Type B pancreatic cell (in vitro differentiated cells): ENCODE measurements around the gene FCN2. TPM values are rescaled to one million over a fixed set of nuclear protein-coding genes. Genes with fewer than 3 reads are reported as not detected.

ENCODE experiments used
- DNase-seq: peaks from one replicate; pipeline ENCODE4 v3.0.0; 2021; ENCODE audit warnings: mixed read lengths; ENCODE audit not compliant: unreplicated experiment; ENCODE audit errors: extremely low spot score
- H3K27ac Mint-ChIP-seq: 2 replicates; pipeline ENCODE4 v1.8.0; 2021; ENCODE audit warnings: mild to moderate bottlenecking, mixed read lengths
- H3K27me3 Mint-ChIP-seq: 2 replicates; pipeline ENCODE4 v1.8.0; 2021; ENCODE audit warnings: mixed read lengths
- H3K36me3 Mint-ChIP-seq: 2 replicates; pipeline ENCODE4 v1.8.0; 2021; ENCODE audit warnings: mixed read lengths
- H3K4me1 Mint-ChIP-seq: one replicate; pipeline ENCODE4 v1.8.0; 2021; ENCODE audit warnings: mixed read lengths; ENCODE audit not compliant: unreplicated experiment
- H3K4me3 Mint-ChIP-seq: 2 replicates; pipeline ENCODE4 v1.8.0; 2021; ENCODE audit warnings: mild to moderate bottlenecking, mixed read lengths
- H3K9me3 Mint-ChIP-seq: 2 replicates; pipeline ENCODE4 v1.8.0; 2021; ENCODE audit warnings: mixed read lengths
- CTCF ChIP-seq: fragments of 200-600 bp; sonication (generic); conservative IDR thresholded peaks from 2 replicates; pipeline ENCODE4 v1.5.0; 2021; ENCODE audit warnings: antibody characterized with exemption, mild to moderate bottlenecking
- total RNA-seq: library from RNA; stranded (reverse); gene quantifications from 2 replicates; pipeline ENCODE4 v1.2.1, GENCODE V29; 2021; ENCODE audit warnings: low replicate concordance

FCN2 gene
- total RNA-seq, 1 donor from 2014 or later = not detected

- no peak overlapping the region for H3K4me3 Mint-ChIP-seq
- DNase-seq = peak; percentile 55
These were observed 33.3 kb downstream of the FCN2 start for GRCh38 chr9:134913713-134914500.

DNA sequence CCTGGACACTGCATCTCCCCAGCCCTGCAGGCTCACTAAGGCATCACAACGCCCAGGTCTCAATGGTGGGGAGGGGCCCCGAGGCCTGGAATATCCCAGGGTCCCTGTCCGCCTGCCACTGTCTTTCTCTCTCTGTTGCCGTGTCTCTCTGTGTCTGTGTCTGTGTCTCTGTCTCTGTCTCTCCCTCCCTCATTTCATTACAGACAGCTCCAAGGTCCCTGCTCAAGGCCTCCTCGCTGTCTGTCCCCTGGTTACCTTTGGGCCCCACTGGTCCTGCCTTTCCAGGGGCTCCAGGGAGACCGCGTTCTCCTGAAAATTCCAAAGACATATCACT lies 33.9 kb downstream of the FCN2 start:
- H3K27ac Mint-ChIP-seq = no peak overlapping the region
- peak; percentile 50 for DNase-seq
- H3K36me3 Mint-ChIP-seq = no peaks in the 10 kb centered on the region
- H3K27me3 Mint-ChIP-seq = peaks cover 8% of the 10 kb centered on the region
- no peak for TF ChIP-seq CTCF
- no peak overlapping the region for H3K4me3 Mint-ChIP-seq
- H3K9me3 Mint-ChIP-seq = peaks cover under 1% of the 10 kb centered on the region
- H3K4me1 Mint-ChIP-seq = no peaks in the 10 kb centered on the region

More at GRCh38 chr9:134913713-134914500, 33.3 kb downstream of the FCN2 start:
- no peak for TF ChIP-seq CTCF
- Mint-ChIP-seq H3K27ac (no peak overlapping the region), H3K27me3 (peaks cover 8% of the 10 kb centered on the region), H3K4me1 (no peaks in the 10 kb centered on the region), H3K36me3 (no peaks in the 10 kb centered on the region), H3K9me3 (no peaks in the 10 kb centered on the region)

GRCh38 chr9:134915046-134915985 lies 34.7 kb downstream of the FCN2 start:
- Mint-ChIP-seq H3K36me3 (no peaks in the 10 kb centered on the region), H3K9me3 (peaks cover 5% of the 10 kb centered on the region), H3K4me1 (no peaks in the 10 kb centered on the region), H3K4me3 (no peak overlapping the region), H3K27ac (no peak overlapping the region), H3K27me3 (peaks cover 8% of the 10 kb centered on the region)
- DNase-seq = peak; percentile 54
- TF ChIP-seq CTCF = no peak

DNA sequence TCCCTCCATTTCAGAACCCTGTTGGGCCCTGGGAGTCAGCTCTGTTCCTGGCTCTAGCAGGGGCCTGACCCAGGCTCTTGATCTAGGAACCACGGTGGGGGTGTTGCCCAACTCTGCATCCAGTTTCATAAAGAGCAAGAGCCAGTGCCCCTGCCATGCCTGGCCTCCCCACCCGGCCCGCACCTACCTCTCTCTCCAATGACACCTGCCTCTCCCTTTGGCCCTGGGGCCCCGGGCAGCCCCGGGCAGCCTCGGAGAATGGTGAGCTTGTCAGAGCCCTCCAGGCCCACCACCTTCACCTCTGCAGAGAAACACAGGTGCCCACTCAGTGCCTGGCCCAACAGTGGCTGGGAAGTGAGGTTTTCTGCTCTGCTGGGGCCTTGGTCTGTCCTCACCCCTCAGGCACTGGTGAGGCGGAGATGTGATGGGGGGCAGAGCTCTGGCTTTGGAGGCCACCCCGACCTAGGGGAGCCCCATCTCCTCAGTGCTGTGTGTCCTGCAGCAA lies 35.6 kb downstream of the FCN2 start:
- peaks cover 5% of the 10 kb centered on the region for H3K27me3 Mint-ChIP-seq
- no peak overlapping the region for H3K27ac Mint-ChIP-seq
- H3K4me3 Mint-ChIP-seq = no peak overlapping the region
- H3K36me3 Mint-ChIP-seq = no peaks in the 10 kb centered on the region
- peaks cover 5% of the 10 kb centered on the region for H3K9me3 Mint-ChIP-seq
- DNase-seq = peak; percentile 62
- no peaks in the 10 kb centered on the region for H3K4me1 Mint-ChIP-seq
- no peak for TF ChIP-seq CTCF

- no peak within 1 kb of the TSS for H3K4me3 Mint-ChIP-seq
- H3K36me3 Mint-ChIP-seq = no peaks in the 10 kb centered on the region
- no peak for TF ChIP-seq CTCF
These were observed 37.1 kb downstream of the FCN2 start, which contains the start of gene FCN1 for GRCh38 chr9:134917431-134918373. FCN1 (minus strand) TSS chr9:134917912; CDS start chr9:134917871, 41 bp downstream.

More at GRCh38 chr9:134917431-134918373, 37.1 kb downstream of the FCN2 start, which contains the start of gene FCN1:
- Mint-ChIP-seq H3K4me1 (no peaks in the 10 kb centered on the region), H3K27me3 (peaks cover 5% of the 10 kb centered on the region), H3K9me3 (peaks cover 5% of the 10 kb centered on the region), H3K27ac (no peak within 1 kb of the TSS)
- DNase-seq = peak; percentile 52
